Hepatocyte (in vitro differentiated cells): ENCODE data around the gene LARP4. TPM values are rescaled to one million over a fixed set of nuclear protein-coding genes. Genes with fewer than 3 reads are reported as not detected.
"Not testable (repeated sequence)": the region's sequence is repeated elsewhere in the genome, so short reads cannot be mapped to it uniquely, and the experiment has no call there.

ENCODE experiments used
- DNase-seq: peaks from one replicate; pipeline ENCODE4 v3.0.0-alpha.2; 2016; ENCODE audit warnings: low spot score
- H2AFZ ChIP-seq: fragments of 200-600 bp; sonication (generic); 2 replicates; pipeline ENCODE4 v1.6.0; 2016; ENCODE audit warnings: antibody characterized with exemption, mild to moderate bottlenecking
- H3K27ac ChIP-seq: fragments of 200-600 bp; sonication (generic); 2 replicates; pipeline ENCODE4 v1.5.1; 2016; ENCODE audit warnings: mild to moderate bottlenecking
- H3K27me3 ChIP-seq: fragments of 200-600 bp; sonication (generic); 2 replicates; pipeline ENCODE4 v1.6.1; 2016
- H3K36me3 ChIP-seq: fragments of 200-600 bp; sonication (generic); replicated peaks from 2 replicates; pipeline ENCODE4 v1.5.1; 2016; ENCODE audit warnings: low read depth; ENCODE audit not compliant: insufficient read depth
- H3K4me1 ChIP-seq: fragments of 200-600 bp; sonication (generic); 2 replicates; pipeline ENCODE4 v1.5.1; 2016; ENCODE audit warnings: mild to moderate bottlenecking, moderate library complexity; ENCODE audit not compliant: insufficient read depth
- H3K4me2 ChIP-seq: fragments of 200-600 bp; sonication (generic); 2 replicates; pipeline ENCODE4 v1.6.0; 2016
- H3K4me3 ChIP-seq: fragments of 200-600 bp; sonication (generic); 2 replicates; pipeline ENCODE4 v1.5.1; 2016; ENCODE audit warnings: mild to moderate bottlenecking
- H3K79me2 ChIP-seq: fragments of 200-600 bp; sonication (generic); 2 replicates; pipeline ENCODE4 v1.6.0; 2017; ENCODE audit warnings: mild to moderate bottlenecking
- H3K9me2 ChIP-seq: fragments of 200-600 bp; sonication (generic); replicated peaks from 2 replicates; pipeline ENCODE4 v1.6.0; 2017; ENCODE audit warnings: mild to moderate bottlenecking; ENCODE audit not compliant: insufficient read depth
- H3K9me3 ChIP-seq: fragments of 200-600 bp; sonication (generic); 2 replicates; pipeline ENCODE4 v1.5.1; 2016; ENCODE audit warnings: low read depth, mild to moderate bottlenecking
- H4K20me1 ChIP-seq: fragments of 200-600 bp; sonication (generic); 2 replicates; pipeline ENCODE4 v1.6.0; 2016; ENCODE audit warnings: mild to moderate bottlenecking; ENCODE audit not compliant: insufficient read depth, poor library complexity, severe bottlenecking
- CTCF ChIP-seq: fragments of 200-600 bp; sonication (generic); IDR thresholded peaks from 2 replicates; pipeline ENCODE4 v1.5.1; 2016; ENCODE audit warnings: antibody characterized with exemption, mild to moderate bottlenecking; ENCODE audit not compliant: poor library complexity
- EZH2 ChIP-seq: fragments of 200-600 bp; sonication (generic); IDR thresholded peaks from 2 replicates; pipeline ENCODE4 v1.6.1; 2016; ENCODE audit warnings: antibody characterized with exemption, mild to moderate bottlenecking, borderline replicate concordance
- EZH2phosphoT487 ChIP-seq: fragments of 200-600 bp; sonication (generic); IDR thresholded peaks from one replicate; pipeline ENCODE4 v1.6.1; 2018; ENCODE audit warnings: antibody characterized with exemption, mild to moderate bottlenecking, low read depth, moderate library complexity; ENCODE audit not compliant: unreplicated experiment, severe bottlenecking
- WGBS: methylation state at CpG from one replicate; pipeline ENCODE4 v1.1.6; 2016; ENCODE audit warnings: low lambda C conversion rate; ENCODE audit errors: missing lambda C conversion rate; 5-methylcytosine and 5-hydroxymethylcytosine counted together
- polyA plus RNA-seq: library from polyadenylated mRNA; unstranded; fragments of >200 nt; fragmentation: Nextera tagmentation; extraction: Ambion mirVana; gene quantifications from 2 replicates; pipeline ENCODE4 v1.2.1, GENCODE V29; 2016
- total RNA-seq: library from RNA; depleted of rRNA; stranded (reverse); fragments of >200 nt; gene quantifications from 2 replicates; pipeline ENCODE4 v1.2.3, GENCODE V29; 2014

Gene LARP4
- total and polyA plus RNA-seq, 2 experiments from 2014 or later = 29.4 to 48.7 TPM

- 97% methylated on average over 7 of the region's 8 CpGs for WGBS
- Histone ChIP-seq H4K20me1 (peaks cover 62% of the 10 kb centered on the region), H3K9me2 (no peaks in the 10 kb centered on the region), H3K9me3 (no peaks in the 10 kb centered on the region), H2AFZ (no peak overlapping the region), H3K4me1 (peaks cover 7% of the 10 kb centered on the region), H3K27me3 (no peaks in the 10 kb centered on the region), H3K4me2 (no peak overlapping the region), H3K4me3 (no peak overlapping the region), H3K36me3 (no peaks in the 10 kb centered on the region), H3K27ac (no peak overlapping the region), H3K79me2 (peaks cover 77% of the 10 kb centered on the region)
- TF ChIP-seq CTCF (no peak), EZH2phosphoT487 (no peak), EZH2 (no peak)
- no peak for DNase-seq
These were observed 3.6 kb downstream of the LARP4 start for GRCh38 chr12:50404307-50404706.

GRCh38 chr12:50411051-50411660, 10.5 kb downstream of the LARP4 start:
- Histone ChIP-seq H3K27ac (no peak overlapping the region), H3K9me2 (no peaks in the 10 kb centered on the region), H3K4me1 (no peaks in the 10 kb centered on the region), H2AFZ (no peak overlapping the region), H3K79me2 (peaks cover 100% of the 10 kb centered on the region), H3K36me3 (no peaks in the 10 kb centered on the region), H3K4me3 (no peak overlapping the region), H3K4me2 (no peak overlapping the region), H3K9me3 (no peaks in the 10 kb centered on the region), H4K20me1 (peaks cover 93% of the 10 kb centered on the region), H3K27me3 (no peaks in the 10 kb centered on the region)
- TF ChIP-seq EZH2phosphoT487 = no peak
- WGBS = 95% methylated on average over 9 of the region's 9 CpGs
- no peak for DNase-seq

- Histone ChIP-seq H3K27ac (no peak overlapping the region), H3K4me1 (no peaks in the 10 kb centered on the region), H3K27me3 (no peaks in the 10 kb centered on the region), H4K20me1 (peaks cover 78% of the 10 kb centered on the region), H3K9me2 (no peaks in the 10 kb centered on the region), H3K79me2 (peaks cover 99% of the 10 kb centered on the region), H3K4me2 (no peak overlapping the region), H3K9me3 (no peaks in the 10 kb centered on the region), H3K36me3 (no peaks in the 10 kb centered on the region), H2AFZ (no peak overlapping the region), H3K4me3 (no peak overlapping the region)
- TF ChIP-seq EZH2 = no peak
- TF ChIP-seq CTCF = no peak
- TF ChIP-seq EZH2phosphoT487 = no peak
- 98% methylated on average over 6 of the region's 6 CpGs for WGBS
- no peak for DNase-seq
These were observed 15.3 kb downstream of the LARP4 start for GRCh38 chr12:50415899-50416479.

- Histone ChIP-seq H3K36me3 (no peaks in the 10 kb centered on the region), H3K9me2 (no peaks in the 10 kb centered on the region), H4K20me1 (peaks cover 69% of the 10 kb centered on the region), H3K79me2 (peaks cover 99% of the 10 kb centered on the region), H2AFZ (no peak overlapping the region), H3K4me1 (no peaks in the 10 kb centered on the region), H3K4me2 (no peak overlapping the region), H3K27me3 (no peaks in the 10 kb centered on the region), H3K27ac (no peak overlapping the region), H3K4me3 (no peak overlapping the region), H3K9me3 (no peaks in the 10 kb centered on the region)
- WGBS = 68% methylated on average over 5 of the region's 5 CpGs
- TF ChIP-seq EZH2phosphoT487 = no peak
- DNase-seq = no peak
These were observed 18.6 kb downstream of the LARP4 start for GRCh38 chr12:50419112-50419909.

GRCh38 chr12:50422855-50423254, 22.2 kb downstream of the LARP4 start:
- H3K27ac ChIP-seq, H3K27me3 ChIP-seq, H2AFZ ChIP-seq, DNase-seq, H3K4me1 ChIP-seq, H3K4me2 ChIP-seq, H3K4me3 ChIP-seq, H3K9me2 ChIP-seq, H3K36me3 ChIP-seq, H3K9me3 ChIP-seq: not testable (repeated sequence)
- WGBS = 97% methylated on average over 10 of the region's 10 CpGs
- Histone ChIP-seq H3K79me2 (peaks cover 93% of the 10 kb centered on the region), H4K20me1 (peaks cover 63% of the 10 kb centered on the region)

- H3K27me3 ChIP-seq, H3K4me3 ChIP-seq, H3K4me2 ChIP-seq, H3K9me3 ChIP-seq, H3K36me3 ChIP-seq, H3K4me1 ChIP-seq, H2AFZ ChIP-seq, H3K9me2 ChIP-seq, H3K27ac ChIP-seq, DNase-seq: not testable (repeated sequence)
- peaks cover 88% of the 10 kb centered on the region for H3K79me2 ChIP-seq
- H4K20me1 ChIP-seq = peaks cover 58% of the 10 kb centered on the region
- WGBS = 98% methylated on average over 10 of the region's 10 CpGs
These were observed 22.7 kb downstream of the LARP4 start for GRCh38 chr12:50423342-50423741.
